SK-MEL-5 (cell line): ENCODE data around the gene LTA4H. TPM values are rescaled to one million over a fixed set of nuclear protein-coding genes. Genes with fewer than 3 reads are reported as not detected.

Experiments
- DNase-seq: peaks from one replicate; pipeline ENCODE4 v3.0.0-alpha.2; 2016; ENCODE audit warnings: low read depth, low spot score
- in situ Hi-C: cut with HindIII; loops from 2 replicates; pipeline ENCODE4 v1.10.0; 2016; ENCODE audit warnings: low sequenced_read_pairs, high pct_unique_total_duplicates, low pct_unique_long_range_greater_than_20kb
- total RNA-seq: library from RNA; depleted of rRNA; stranded (reverse); fragments of >200 nt; shearing (Covaris generic); gene quantifications from 2 replicates; pipeline ENCODE4 v1.2.3, GENCODE V29; 2014

Gene LTA4H
- total RNA-seq, 1 experiment from 2014 or later, result 88.4 TPM

- peak; percentile 18 for DNase-seq
- in situ Hi-C loops, result no loop called here
Observed at GRCh38 chr12:96044017-96044942, 8.9 kb upstream of the LTA4H start.

GRCh38 chr12:96041181-96041580, 5.8 kb upstream of the LTA4H start:
- in situ Hi-C loops, result no loop called here
- DNase-seq, result no peak

- no peak for DNase-seq
Observed at GRCh38 chr12:96040305-96041133, 5.1 kb upstream of the LTA4H start.

GRCh38 chr12:96039516-96039915, 4.1 kb upstream of the LTA4H start:
- in situ Hi-C loops, result no loop called here
- DNase-seq, result no peak

More at GRCh38 chr12:96040305-96041133, 5.1 kb upstream of the LTA4H start:
- in situ Hi-C loops, result no loop called here

DNA sequence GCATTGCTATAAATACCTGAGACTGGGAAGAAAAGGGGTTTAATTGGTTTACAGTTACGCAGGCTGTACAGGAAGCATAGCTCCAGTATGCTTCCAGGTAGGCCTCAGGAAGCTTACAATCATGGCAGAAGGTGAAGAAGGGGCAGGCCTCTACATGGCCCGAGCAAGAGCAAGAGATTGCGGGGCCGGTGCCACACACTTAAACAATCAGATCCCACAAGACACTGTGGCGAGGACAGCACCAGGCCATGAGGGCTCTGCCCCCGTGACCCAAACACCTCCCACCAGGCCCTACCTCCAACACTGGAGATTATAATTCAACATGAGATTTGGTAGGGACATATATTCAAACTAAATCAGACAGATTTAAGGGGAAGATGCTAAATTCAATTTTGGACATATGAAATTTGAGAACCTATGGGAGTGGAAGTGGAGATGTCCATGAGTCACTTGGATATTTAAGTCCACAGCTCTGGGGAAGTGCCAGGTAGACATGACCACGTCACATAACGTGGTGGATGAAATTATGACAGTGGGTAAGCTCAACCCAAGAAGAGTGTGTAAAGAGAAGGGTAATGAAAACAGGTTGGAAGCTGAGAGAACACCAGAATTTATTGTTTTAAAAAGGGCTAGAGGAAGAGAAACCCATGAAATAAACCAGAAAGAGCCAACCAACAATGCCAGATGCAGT, 1.5 kb upstream of the LTA4H start:
- in situ Hi-C loops, result no loop called here
- DNase-seq, result no peak

GRCh38 chr12:96034621-96035282, 635 bp downstream of the LTA4H start:
- peak; percentile 46 for DNase-seq

GRCh38 chr12:96033549-96034389, 1.6 kb downstream of the LTA4H start:
- no peak for DNase-seq
- in situ Hi-C loops, result no loop called here

More at GRCh38 chr12:96034621-96035282, 635 bp downstream of the LTA4H start:
- in situ Hi-C loops, result no loop called here

DNA sequence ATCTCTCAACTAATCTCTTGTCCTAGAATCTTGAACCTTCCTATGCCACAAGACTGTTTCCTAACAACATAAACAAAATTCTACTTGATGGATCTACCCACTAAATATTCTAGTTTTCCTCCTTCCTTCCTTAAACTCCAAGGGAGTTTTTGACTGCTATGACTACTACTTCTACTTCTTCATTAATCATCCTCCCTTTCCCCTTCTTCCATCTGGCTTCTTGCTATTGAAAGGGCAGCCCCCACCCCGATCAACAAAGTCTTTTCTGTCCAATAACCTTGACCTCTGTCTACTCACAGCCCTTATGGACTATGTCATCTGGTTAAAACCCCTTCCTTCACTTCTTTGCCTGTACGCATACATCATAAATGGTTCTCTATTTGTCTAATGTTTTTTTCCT, 5.6 kb downstream of the LTA4H start:
- DNase-seq, result no peak
- in situ Hi-C loops, result no loop called here

DNA sequence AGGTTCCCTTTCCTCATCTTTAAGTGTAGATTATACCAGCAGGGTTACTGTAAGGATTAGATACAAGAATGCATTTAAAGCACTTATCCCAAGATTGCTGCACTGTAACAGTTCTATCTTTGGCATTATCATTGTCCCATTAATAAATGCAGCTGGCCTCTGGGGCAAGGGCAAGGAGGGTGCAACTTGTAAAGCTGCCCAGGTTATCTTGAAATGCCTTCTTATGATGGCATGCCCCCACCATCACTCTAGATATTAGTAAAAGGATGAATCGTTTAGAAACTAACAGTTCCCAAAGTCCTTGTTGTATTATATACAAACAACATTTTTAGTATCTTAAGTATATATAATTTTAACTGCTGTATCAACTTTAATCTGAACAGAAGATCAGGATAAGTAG, 6.8 kb downstream of the LTA4H start:
- no peak for DNase-seq
- in situ Hi-C loops, result no loop called here

- in situ Hi-C loops, result no loop called here
- DNase-seq, result no peak
Observed at GRCh38 chr12:96026331-96026730, 9.1 kb downstream of the LTA4H start.

DNA sequence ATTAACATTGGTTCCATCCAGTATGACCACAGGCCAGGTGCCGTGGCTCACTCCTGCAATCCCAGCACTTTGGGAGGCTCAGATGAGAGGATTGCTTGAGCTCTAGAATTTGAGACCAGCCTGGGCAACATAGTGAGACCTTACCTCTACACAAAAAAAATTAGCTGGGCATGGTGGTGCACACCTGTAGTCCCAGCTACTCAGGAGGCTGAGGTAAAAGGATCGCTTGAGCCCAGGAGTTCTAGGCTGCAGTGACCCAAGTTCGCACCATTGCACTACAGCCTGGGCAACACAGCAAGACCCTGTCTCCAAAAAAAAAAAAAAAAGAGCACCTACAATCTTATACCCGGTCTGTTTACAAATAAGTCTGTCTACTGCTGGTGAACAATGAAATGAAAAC, 9.9 kb downstream of the LTA4H start:
- no peak for DNase-seq
- in situ Hi-C loops, result no loop called here

GRCh38 chr12:96020314-96021003, 14.9 kb downstream of the LTA4H start:
- DNase-seq, result no peak
- in situ Hi-C loops, result no loop called here

DNA sequence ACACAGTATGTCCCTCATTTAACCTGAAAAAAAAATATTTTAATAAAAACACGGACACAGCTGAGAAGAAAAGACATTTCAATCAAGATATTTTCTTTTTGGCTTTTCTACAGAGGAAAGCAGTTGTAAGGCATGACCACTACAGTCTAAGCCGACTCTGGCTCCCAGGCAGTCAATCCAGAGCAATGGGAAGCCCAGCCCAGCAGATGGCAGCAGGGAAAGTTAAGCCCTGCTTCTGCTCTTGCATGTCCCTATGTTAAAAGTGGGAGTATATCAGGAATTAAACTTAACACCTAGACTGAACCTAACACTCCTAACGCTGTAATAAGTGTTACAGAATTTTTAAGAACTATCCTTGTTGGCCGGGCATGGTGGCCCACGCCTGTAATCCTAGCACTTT, 19.7 kb downstream of the LTA4H start:
- in situ Hi-C loops, result no loop called here
- DNase-seq, result peak; percentile 64

DNA sequence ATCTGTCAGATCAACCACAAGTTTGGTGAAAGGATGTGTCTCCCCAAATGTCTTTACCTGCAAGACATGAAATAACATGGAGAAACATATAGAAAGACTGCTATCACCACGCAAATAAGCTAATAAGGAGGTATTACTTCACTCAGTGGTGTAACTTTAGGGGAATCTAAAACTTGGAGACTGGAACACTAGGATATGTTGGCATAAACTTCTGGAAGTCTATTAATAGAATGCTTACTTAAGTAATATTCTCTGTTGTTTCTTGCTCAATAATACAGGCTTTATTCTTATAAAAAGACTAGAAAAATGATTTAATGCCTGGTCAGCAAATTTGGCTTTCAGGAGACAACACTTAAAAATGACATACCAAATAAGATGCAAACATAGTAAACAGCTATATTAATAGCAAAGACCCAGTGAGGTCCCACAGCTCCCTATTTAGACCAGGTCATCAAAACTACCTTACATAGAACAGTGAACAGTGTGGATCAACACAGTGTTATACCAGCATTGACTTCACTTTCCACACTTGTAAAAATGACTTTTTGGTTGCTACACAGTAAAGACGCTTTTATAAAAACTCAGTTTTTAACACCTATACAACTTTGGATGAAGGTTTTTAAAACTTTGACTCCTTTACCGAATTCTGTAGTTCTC, 20.3 kb downstream of the LTA4H start:
- in situ Hi-C loops, result no loop called here
- DNase-seq, result no peak

GRCh38 chr12:96007729-96008128, 27.7 kb downstream of the LTA4H start:
- in situ Hi-C loops, result no loop called here
- DNase-seq, result no peak

DNA sequence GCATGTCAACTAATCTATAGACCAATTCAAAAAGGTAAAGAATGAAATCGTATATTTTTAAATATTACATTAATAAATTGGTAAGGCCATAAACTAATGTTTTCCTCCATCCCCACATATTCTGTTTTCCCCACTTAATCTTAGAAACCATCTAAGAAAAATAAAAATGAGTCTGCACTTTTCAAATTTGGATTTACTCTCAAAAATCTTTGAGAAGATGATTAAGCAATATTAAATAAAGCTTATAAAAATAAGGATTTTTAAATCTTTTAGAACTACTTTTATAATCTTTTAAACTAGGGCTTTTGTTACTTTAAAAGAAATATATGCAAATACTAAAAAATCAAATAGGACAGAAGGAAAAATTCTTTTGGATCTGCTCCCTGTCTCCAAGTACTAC, 28.7 kb downstream of the LTA4H start:
- no peak for DNase-seq
- in situ Hi-C loops, result no loop called here
